GM19035 (cell line): ENCODE results near the gene OXA1L.
A peak's percentile ranks its signal among the peaks of the same experiment; 100 is the strongest.
"Not testable (repeated sequence)": the region's sequence is repeated elsewhere in the genome, so short reads cannot be mapped to it uniquely, and the experiment has no call there.

ENCODE experiments used
- ATAC-seq: cut with Tn5 transposase; IDR thresholded peaks from one replicate; pipeline ENCODE4 v1.9.1; 2021; ENCODE audit not compliant: unreplicated experiment

The OXA1L gene

GRCh38 chr14:22768947-22769346 is 2.5 kb downstream of the OXA1L start:
- no peak for ATAC-seq

DNA sequence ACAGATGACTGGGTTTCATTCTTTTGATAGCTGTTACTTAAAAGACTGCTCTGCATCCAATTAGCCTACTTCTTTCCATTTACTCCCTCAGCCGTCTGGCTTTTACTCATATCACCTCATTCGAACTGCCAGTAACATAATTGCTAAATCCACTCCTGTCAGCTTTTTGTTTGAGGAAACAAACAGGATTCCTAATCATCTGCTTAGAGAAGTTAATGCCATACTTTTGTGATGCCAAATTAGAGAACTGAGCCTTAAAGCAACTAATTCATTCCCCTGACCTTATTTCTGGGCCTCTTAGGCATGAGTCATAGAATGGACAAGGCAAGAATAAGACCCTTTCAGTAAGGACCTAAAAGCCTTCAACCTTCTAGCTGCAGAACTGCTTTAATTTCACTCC is 2.9 kb downstream of the OXA1L start:
- ATAC-seq: no peak

- no peak for ATAC-seq
Measured at GRCh38 chr14:22770481-22771187, 4.1 kb downstream of the OXA1L start.

- ATAC-seq: no peak
Measured at GRCh38 chr14:22772725-22773124, 6.2 kb downstream of the OXA1L start.

GRCh38 chr14:22773162-22774010 is 6.9 kb downstream of the OXA1L start:
- ATAC-seq: no peak

GRCh38 chr14:22774011-22774706 is 7.7 kb downstream of the OXA1L start:
- no peak for ATAC-seq

- ATAC-seq: no peak
Measured at GRCh38 chr14:22776215-22776614, 9.7 kb downstream of the OXA1L start.

- ATAC-seq: not testable (repeated sequence)
Measured at GRCh38 chr14:22776849-22777248, 10.4 kb downstream of the OXA1L start.

DNA sequence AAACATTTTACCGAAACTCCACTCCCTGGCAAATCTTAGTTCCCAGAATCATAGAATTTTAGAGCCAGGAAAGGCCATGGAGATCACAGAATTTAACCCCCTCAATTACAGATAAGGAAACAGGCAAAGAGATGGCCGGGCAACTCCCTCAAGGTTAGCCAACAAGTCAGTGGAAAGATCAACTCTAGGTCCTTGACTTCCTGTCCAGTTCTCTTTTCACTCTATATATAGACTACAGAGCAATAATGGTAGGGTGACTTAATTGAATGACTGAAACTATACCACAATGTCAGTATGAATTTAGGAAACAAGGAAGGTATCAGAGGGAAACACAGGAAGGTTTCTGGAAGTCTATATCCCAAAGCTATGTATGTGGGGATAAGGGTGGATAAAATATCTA is 11.6 kb downstream of the OXA1L start:
- no peak for ATAC-seq

DNA sequence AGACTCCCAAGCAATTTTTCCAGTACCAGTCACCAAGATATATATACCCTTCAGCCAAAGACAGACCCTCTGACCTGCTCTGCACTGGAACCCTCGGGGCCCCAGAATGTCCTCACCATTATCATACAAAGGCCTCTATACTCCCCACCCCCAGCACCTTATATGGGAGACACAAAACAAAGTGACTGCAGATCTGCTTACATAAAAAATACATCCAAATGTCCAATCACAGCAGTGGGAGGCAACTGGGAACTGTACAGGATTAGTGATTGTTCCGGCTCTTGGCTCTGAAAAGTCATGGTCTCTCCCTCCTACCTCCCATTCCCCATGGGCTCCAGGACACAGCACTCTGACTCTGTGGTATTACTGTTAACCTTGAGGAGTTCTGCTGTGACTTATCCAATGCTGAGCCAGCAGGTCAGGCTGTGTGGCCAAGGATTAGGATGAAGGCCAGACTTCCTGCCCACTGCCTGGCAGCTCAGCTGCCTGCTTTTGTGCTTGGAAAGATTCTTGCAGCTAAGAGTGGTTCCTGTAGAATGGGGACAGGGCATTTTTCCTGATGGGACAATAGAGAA is 13.7 kb downstream of the OXA1L start:
- no peak for ATAC-seq

- no peak for ATAC-seq
Measured at GRCh38 chr14:22780941-22781300, 14.4 kb downstream of the OXA1L start.

DNA sequence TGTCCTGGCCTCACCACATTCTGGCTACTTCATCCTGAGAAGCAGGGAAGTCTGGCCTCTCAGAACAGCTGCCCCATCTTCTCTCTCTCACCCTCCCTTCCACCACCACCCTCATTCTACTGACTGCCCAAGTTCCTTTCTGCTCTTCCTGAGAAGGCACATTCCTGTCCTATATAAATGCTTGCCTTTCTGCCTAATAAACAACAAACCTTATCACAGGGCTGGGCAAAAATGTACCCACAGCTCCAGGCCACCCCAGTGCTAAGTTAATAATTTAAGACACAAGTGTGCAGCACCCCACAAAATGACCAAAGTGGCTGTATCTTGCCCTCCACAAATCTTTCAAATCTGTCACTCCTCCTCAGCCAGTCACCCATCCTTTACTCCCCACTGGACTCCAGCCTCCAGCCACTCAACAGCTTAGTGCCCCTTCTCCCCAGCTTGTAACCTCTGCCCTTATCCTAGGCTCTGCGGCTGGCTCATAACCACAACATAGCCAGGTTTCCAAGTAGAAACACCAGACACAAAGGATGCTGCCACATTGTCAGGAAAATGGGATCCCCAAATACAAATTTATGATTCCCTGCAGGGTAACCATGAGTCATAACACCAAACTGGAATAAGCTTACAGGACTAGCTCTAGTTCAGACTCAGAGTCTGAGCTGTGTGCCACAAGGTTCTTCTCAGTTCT is 15.0 kb downstream of the OXA1L start:
- no peak for ATAC-seq

DNA sequence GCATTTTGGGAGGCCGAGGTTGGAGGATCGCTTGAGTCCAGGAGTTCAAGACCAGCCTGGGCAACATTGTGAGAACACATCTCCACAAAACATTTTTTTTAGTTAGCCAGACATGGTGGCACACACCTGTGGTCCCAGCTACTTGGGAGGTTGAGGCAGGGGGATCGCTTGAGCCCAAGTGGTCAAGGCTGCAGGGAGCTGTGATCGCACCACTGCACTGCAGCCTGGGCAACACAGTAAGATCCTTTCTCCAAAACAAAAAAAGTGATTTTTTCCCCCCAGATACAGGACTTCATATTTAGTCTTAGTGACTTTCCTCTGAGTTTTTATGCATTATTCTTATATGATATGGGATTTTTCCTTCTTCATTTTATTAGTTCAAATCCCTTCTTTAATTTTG is 20.2 kb downstream of the OXA1L start:
- ATAC-seq: no peak

DNA sequence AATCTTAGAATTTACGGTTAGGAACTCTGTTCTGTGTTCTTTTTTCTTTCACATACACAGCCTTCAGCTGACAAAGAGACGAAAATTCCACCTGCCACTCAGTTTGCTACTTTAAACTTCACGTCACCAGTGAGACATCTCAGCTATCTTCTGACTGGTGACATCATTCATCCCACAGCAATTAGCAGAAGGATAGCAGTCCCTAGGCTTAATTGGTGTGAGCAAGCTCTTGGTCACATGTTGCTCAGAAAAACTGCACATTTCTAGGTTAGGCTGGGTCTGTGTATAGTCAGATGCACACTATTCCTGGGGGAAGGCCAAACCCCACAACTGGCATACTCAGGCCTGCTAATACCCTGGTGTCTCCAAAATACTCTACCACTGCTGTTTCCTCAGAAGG is 24.8 kb downstream of the OXA1L start:
- ATAC-seq: no peak

GRCh38 chr14:22792158-22792557 is 25.7 kb downstream of the OXA1L start:
- no peak for ATAC-seq

GRCh38 chr14:22793550-22793949 is 27.1 kb downstream of the OXA1L start:
- ATAC-seq: not testable (repeated sequence)

DNA sequence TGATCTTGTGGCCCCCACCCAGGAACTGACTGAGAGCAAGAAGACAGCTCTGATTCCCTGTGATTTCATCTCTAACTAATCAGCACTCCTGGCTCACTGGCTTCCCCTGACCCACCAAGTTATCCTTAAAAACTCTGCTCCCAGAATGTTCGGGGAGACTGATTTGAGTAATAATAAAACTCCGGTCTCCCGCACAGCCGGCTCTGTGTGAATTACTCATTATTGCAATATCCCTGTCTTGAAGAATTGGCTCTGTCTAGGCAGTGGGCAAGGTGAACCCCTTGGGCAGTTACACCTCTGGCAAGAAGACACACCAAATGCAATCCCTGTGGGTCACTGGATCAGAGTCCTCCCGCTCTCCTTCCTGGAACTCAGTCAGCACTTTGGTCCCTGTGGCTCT is 27.5 kb downstream of the OXA1L start:
- ATAC-seq: no peak

- peak; percentile 46 for ATAC-seq
Measured at GRCh38 chr14:22794551-22794951, 28.1 kb downstream of the OXA1L start.

DNA sequence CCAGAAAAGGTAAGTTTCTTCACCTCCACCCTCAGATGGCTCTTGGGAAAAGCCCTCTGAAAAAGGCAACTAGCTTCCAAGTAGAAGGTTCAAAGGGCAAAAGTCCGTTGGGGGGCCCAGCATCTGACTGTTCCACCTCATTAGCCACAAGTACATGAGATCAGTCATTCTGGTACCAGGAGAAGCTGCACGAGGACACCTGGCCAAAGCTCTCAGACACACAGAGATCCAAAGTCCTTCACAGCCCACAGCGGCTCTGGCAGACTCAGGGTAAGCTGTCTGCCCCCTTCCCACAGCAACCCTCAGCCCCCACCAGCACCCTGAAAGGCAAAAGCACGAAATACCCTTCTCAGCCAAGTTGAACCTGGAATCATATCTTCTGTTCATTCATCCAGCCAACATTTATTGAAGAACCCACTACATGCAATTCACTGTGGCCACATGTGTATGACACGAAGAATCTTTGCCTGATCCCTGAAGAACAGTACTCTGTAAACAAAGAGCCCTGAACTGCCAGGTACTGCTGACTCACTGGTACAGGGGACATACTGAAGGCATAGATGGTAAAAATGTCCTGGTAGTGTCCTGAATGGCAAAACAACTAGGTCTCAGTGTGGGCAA is 29.7 kb downstream of the OXA1L start:
- peak; percentile 64 for ATAC-seq
